Mammary epithelial cell (primary cell): ENCODE results near the gene RAB43.

Source experiments
- EZH2 ChIP-seq: IDR thresholded peaks from 2 replicates; pipeline ENCODE4 v1.6.1; 2012; ENCODE audit warnings: low read length, inconsistent platforms, borderline replicate concordance
- TF ChIP-seq, protein P1 (sequence below), 2 donors: IDR thresholded peaks in 1 of 2; conservative IDR thresholded peaks in 1 of 2; 2 replicates each; pipeline ENCODE4 v1.5.1; 2011 to 2012; ENCODE audit warnings: inconsistent platforms in 2 of 2, low read length in 2 of 2, mild to moderate bottlenecking in 2 of 2, control low read depth in 1 of 2, low read depth in 1 of 2; ENCODE audit not compliant: insufficient read depth in 1 of 2; ENCODE audit errors: extremely low read depth in 1 of 2

DNA sequence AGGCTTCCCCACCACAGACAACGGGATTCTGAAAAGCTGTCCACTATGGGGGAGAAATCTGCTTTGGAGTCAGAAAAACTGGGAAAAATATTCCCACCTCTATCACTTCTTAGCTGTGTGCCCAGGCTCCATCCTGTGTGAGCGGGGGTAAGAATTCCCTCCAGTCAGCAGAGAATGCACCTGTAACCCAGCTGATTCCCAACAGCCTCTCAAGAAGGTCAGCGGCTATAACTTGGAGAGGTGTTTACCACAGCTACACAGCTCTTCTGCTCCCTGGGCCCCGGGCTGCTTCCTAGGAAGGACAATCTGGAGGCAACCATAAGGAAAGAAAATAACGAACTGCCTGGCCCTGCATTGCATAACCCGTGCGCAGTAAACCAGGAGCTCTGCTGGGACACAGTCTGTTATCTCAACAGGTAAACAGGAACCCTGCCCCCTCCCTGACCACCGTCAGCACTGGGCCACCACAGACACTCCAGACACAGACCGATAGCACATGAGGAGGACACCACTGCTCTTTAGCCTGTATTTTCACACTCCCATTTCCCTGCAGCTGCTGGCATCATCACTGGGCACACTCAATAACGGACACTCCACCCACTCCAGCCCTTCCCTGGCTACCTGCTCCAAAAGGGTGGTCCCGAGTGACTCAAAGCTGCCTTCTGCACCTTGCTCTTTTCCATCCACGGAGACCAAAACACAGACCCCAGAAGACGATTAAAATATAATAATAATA is 2.1 kb downstream of the RAB43 start:
- TF ChIP-seq, protein P1, sequence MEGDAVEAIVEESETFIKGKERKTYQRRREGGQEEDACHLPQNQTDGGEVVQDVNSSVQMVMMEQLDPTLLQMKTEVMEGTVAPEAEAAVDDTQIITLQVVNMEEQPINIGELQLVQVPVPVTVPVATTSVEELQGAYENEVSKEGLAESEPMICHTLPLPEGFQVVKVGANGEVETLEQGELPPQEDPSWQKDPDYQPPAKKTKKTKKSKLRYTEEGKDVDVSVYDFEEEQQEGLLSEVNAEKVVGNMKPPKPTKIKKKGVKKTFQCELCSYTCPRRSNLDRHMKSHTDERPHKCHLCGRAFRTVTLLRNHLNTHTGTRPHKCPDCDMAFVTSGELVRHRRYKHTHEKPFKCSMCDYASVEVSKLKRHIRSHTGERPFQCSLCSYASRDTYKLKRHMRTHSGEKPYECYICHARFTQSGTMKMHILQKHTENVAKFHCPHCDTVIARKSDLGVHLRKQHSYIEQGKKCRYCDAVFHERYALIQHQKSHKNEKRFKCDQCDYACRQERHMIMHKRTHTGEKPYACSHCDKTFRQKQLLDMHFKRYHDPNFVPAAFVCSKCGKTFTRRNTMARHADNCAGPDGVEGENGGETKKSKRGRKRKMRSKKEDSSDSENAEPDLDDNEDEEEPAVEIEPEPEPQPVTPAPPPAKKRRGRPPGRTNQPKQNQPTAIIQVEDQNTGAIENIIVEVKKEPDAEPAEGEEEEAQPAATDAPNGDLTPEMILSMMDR (conservative IDR thresholded peaks at IDR 0.05 in 1 of 2, IDR thresholded peaks at IDR 0.05 in 1 of 2; ENCODE audit: extremely low read depth in 1 of 2, insufficient read depth in 1 of 2, low read depth in 1 of 2, low read length in 2 of 2): no peak
- no peak for TF ChIP-seq EZH2
